NOMO-1 (cell line): ENCODE measurements around the gene SPAG4.

Experiments used
- DNase-seq, 2 experiments: peaks; one replicate each; lab custom pipeline; 2025; ENCODE audit not compliant: unreplicated experiment in 2 of 2; lab: John Stamatoyannopoulos, UW

Gene SPAG4

DNA sequence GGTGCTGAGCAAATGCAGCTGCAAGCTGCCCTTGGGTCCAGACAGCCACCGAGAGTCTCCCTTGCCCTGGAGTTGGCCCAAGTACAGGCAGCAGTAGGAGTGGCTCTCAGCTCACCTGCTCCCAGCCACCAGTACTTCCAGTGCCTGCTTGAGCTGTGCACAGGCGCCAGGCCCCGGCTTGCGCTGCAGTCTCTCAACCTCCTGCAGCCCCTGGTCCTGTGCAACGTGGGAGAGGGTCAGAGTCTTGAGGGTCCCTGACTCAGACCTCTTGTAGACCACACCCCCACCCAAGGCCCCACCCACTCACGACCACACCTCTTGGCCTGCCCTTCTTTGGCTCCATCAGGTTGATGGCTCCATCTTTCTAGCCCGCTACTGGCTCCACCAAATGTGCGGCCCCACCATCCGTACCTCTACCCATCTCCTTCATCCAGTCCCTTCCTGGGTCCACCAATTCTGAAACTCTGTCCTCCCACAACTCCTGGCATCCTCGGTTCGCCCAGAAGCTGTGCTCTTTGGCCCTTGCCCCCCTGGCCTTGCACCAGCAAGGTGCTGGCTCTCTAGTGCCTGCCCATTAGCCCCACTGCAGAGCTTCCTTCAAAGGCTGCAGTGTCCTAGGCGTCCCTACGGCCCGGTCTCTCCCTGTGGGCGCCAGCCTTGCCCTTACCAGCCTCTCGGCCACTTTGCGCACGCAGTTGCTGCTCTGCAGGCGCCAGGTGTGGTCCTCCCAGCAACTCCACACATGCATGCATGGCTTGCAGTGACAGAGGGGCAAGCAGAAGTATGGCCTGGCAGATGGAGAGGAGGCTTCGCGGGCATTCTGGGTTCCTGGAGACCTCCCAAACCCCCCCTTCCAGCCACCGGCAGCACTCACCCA is 16.5 kb upstream of the SPAG4 start:
- no peak for DNase-seq

DNA sequence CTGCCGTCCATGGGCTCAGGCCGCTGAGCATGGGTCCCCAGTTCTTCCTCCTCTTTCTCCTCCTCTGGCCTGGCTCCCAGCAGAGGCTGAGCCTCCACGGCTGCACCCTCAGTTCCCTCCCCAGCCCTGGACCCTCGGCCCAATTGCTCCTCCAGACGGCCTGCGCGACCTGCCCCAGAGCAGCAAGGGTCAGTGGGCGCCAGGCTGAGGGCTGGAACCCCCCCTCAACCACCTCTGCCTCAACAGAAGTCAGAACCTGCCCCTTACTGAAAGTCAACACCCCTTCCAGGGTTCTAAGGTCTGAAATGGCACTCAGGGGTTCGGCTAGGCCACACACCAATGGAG is 15.9 kb upstream of the SPAG4 start:
- no peak for DNase-seq

DNA sequence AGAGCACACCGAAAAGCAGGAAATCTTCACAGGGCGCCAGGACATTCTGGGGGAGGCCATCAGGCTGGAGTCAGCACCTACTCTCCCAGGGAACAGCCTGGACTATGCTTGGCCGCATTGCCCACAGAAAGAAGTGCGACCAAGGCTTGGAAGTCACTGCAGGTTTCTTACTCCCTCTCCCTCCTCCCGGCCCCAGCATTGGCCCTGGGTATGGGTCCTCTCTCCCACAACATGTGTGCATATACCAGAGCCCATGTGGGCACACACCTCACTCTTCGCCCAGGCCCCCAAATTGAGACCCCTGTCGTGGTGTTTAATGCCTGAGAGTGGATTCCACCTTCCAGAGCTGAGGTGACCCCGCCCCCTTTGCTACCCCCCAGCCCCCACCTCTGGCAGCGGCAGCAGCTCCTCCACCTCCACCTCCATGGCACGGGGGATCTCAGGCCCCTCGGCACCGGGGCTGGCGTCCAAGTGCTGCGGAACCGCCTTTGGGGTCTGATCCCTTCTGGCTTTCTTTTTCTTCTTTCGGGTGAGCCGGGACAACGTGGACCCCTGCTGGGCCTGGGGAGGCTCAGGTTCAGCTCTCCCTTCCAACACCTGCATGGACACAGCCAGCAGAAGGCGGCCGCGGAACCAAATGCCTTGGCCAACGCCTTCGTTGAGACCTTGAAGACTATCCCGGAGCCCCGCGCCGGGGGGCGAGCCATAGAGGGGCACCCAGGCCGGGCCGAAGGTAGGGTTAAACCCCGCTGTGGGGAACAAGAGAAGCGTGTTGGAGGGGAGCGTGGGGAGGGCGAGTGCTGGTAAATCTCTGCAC is 15.2 kb upstream of the SPAG4 start:
- DNase-seq = no peak

DNA sequence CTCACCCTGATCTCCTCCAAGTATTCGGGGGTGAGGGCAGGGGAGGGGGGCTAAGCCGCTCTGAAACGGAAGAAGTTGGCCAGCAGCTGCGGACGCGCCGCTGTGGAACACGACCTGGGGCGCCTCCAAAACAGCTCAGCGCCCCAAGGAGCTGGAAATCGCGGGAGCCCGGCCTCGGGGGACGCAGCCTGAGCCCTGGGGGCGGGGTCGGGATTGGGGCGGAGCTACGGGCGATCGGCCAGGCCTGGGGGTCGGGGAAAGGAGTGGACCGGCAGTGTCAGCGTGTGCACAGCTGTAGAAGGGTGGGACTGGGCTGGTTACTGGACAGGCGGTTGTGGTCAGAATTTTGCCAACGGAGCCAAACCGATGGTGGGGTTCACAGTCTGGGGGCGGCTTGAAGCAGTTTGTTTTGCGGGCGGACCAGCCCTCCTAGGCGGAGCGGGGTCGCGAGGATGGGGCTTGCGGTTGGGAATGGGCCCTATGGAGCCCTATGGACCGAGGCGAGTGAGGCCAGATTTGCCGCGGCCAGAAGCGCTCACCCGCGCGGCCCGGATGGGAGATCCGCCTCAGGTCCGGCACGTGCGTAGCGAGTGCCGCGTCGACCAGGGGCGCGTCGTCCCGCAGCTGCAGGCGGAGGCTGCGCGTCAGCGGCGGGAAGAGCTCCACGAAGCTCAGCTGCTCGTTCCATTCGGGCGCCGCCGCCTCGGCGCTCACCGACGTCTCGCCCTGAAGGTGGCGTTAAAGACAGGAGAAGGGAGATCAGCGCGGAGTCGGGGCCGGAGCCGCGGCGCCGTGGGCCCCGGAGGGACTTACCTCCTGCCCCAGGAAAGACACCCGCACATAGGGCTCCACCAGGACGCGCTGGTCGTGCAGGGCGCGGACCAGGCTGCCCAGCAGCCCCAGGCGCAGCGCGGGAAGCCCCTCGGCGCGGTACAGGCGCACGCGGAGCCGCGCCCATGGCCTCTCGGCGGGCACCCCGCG is 14.3 kb upstream of the SPAG4 start:
- DNase-seq = peak; percentile 55 to 71

DNA sequence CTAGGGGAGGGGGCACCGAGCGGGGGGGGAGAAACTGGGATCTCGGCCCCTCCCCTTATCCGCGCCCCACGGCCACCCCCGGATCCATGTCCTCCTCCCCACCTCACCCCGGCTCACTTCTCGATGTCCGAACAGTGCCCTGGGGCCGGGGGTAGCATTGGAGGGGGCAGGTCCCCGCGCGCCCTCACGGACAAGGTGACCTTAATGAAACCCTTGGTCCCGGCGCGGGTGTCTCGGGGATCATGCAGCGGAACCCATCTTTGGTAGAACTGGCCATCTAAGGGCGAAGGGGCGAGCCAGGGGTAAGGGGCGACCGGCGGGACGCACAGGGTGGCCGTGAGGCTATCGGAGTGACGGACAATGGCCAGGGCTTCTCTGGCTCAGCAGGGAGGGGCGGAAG is 13.6 kb upstream of the SPAG4 start:
- DNase-seq = no peak

DNA sequence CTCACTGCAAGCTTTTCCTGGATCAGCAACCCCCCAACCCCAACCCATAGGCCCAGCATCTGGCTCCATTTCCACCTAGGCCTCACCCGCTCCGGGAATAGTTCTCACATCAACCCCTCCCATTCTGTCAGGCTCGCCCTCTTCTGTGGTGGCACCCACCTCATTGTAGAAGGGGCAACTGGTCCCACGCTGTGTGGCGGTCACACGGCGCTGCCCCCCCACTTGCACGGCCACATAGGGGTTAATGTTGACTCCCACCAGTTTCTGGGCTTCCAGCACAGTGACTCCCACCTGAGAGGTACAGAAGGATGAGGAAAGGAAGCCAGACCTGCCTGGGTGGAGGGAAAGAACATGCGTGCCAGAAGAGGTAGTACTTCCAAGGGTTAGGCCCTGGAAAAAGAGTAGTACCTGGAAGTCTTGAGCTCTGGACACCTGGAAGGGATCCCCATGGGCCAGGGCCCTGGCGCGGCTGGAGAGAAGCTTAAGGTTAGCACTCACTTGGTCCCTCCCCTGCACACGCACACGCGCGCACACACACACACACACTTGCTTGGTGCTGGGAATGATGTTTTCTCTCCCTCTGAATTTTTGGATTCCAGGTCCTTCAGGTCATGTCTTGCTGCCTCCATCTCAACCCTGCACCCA is 12.7 kb upstream of the SPAG4 start:
- no peak for DNase-seq

DNA sequence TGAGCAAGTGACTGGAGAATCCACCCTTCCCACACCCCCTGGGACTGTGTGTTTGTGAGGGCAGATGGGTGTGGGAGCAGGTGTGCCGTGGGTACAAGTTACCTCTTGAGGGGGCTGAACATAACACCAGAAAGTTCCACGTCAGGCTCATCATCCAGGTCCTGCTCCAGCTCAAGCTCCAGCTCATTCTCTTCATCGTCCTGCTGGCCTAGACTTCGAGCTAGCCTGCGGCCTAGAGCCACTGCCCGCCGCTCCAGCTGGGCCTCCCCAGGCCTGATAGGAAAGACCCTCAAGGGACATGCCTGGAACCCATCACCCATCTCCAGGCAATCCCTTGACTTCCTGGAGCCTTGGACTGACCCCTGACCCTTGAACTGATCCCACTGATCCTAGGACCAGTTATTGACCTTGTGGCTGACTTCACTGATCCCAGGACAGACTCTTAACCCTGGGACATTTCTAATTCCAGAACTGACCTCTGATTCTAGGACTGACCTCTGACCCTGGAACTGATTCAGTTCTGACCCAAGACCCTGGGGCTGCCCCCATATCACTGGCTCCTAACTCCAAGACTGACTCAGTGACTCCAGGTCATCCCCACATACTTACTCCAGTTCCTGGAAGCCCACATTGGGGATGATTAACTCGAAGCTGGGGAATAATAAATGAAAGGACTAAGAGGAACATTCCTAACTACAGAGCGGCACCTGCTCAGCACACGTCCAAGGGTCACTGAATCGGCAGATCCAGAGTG is 11.8 kb upstream of the SPAG4 start:
- DNase-seq = no peak

DNA sequence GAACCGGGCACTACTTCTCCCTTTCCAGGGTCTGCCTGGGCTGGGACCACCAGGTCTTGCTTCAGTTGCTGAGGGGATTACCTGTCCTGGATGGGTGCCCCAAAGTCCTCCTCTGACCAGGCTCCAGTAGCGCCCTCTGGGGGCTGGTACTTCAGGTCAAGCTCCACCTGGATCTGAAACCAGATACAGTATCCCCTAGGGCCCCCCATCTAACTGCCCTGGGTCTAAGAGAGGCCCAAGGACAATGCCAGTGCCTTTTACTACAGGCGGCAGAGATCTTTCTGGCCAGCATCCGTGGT is 11.2 kb upstream of the SPAG4 start:
- DNase-seq = no peak

DNA sequence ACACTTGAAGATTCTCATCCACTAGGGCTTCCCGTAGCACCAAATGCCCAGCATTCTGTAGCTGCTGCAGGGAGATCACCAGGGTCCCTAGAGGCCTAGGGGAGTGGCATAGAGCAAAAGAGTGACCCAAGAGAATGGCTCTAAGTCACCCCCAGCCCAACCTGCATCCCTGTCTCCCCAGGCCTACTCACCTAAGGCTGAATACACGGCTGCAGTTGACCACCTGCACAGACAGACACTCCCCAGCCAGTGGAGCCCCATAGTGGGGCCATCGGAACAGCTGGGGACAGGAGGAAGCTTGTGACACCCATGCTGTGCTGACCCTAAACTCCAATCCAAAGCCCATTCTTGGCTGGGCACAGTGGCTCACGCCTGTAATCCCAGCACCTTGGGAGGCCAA is 9.5 kb upstream of the SPAG4 start:
- no peak for DNase-seq

DNA sequence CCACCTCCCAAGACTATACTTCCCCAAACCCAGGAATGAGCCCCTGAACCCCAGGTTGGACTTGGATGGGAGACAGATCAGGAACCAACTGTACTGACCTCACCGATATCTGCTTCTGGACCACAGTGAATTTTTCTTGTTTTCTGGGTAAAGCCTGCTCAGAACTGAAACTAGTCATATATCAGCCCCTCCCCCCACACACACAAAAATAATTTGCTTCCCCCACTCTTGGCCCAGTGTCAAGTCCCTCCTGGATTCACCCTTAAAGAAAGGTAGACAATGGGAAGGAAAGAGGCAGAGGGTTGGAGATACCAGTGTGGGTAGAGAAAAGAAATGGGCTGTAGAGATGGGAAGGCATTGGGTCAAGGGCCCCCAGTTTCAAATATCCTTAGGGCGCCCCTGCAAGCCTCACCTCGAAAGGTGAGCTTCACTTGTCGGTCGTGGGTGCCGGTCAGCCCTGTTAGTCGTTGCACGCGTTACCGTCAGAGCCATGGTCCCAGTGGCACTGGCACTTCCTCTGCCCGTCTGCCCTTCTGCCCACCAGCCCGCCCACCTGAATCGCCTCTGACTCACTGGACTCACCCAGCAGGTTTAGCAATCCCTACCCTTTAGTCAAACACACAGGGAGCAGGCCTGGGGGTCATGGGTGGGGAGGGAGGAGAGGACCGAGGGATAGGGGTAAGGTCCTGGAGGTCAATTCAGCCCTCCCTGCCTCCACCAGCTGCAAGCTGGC is 8.5 kb upstream of the SPAG4 start:
- DNase-seq = no peak

DNA sequence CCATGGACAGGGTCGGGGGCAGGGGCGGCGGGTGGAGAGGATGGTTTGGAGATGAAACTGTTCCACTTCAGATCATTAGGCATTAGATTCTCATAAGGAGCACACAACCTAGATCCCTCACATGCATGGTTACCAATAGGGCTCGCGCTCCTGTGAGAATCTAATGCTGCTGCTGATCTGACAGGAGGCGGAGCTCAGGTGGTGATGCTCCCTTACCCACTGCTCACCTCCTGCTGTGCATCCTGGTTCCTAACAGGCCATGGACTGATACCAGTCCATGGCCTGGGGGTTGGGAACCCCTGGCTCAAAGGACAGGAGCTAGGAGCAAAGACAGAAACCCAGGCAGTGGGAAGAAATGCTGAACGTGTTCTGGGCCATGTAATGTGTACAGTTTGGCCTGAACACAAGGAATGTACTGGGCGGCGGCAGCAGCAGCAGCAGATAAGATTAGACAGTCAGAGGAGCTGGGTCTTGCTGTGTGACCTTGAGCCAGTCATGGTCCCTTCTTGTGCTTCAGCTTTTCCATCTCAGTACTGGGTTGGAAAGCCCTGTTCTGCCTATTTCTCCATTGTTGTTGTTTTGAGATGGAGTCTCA is 4.7 kb upstream of the SPAG4 start:
- DNase-seq = no peak

DNA sequence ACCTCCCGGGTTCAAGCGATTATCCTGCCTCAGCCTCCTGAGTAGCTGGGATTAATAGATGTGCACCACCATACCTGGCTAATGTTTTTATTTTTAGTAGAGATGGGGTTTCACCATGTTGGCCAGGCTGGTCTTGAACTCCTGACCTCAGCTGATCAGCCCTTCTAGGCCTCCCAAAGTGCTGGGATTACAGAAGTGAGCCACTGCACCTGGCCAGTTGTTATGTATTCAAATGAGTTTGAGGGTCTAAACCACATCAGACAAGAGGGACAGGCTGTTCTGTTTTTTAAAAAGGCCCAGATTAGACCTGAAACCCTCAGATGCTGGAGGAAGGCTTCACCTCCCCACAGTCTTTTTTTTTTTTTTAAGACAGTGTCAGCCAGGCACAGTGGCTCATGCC is 4.1 kb upstream of the SPAG4 start:
- no peak for DNase-seq

DNA sequence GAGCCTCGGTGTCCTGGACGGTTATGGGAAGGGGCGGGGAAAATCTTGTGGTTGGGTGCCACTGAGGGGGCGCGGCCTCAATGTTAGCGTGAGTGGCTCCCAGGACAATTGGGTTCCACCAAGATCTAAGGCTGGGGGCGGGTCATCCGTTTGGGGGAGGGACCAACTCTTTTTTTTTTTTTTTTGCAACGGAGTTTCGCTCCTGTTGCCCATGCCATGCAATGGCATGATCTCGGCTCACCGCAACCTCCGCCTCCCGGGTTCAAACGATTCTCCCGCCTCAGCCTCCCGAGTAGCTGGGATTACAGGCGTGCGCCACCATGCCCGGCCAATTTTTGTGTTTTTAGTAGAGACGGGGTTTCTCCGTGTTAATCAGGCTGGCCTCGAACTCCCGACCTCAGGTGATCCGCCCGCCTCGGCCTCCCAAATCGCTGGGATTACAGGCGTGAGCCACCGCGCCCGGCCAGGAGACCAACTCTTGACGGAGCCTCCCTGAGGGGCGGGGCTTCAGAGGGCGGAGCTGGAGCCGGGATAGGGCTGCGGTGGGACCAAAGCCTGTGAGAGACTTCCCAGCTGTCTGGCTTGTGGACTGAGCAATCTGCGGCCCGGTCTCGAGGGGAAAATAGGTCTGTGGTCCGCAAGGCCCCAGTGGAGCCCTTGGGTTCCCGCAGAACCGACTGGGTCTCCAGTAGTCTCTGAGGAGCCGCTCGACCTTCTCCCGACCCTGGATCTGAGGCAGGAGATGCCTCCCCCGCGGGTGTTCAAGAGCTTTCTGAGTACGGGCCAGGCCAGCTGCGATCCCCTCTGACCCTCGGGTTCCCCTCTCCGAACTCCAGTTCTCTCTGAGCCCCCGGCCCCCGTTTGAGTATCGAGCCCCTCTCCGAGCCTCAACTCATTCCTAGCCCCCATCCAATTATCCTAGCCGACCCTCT is 1.1 kb downstream of the SPAG4 start:
- DNase-seq = peak; percentile 23 to 37

DNA sequence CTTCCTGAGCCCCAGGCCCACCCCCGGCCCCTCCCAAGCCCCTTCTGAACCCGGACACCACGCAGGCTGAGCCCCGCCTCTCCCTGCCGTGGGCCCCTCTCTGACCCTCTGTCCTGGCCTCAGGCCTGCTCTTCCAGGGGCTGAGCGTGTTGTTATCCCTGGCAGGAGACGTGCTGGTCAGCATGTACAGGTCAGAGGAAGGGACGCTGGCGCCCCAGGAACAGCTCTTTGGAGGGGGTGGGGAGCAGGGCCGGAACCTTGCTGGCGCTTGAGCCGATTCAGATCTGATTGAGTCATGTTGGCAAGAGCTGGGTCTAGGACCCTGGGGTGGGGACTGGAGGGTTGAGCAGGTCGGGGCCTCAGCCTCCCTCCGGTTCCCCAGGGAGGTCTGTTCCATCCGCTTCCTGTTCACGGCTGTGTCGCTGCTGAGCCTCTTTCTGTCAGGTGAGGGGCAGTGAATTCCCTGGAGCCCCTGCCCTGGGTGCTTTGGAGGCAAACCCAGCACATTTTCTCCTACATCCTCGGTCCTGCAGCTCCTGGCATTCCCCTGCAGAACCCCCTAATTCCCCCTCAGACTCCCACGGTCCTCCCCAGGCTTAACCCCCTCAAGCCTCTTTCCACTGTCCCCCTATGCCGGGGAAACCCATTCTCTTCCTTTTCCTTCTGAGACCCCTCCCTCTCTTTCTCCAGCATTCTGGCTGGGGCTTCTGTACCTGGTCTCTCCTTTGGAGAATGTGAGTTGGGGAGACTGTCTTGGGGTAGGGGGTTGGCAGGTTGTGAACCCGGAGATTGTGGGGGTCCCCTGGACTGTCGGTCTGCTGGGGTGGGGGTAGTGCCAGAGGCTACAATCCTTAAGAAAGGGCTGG is 2.0 kb downstream of the SPAG4 start:
- no peak for DNase-seq

DNA sequence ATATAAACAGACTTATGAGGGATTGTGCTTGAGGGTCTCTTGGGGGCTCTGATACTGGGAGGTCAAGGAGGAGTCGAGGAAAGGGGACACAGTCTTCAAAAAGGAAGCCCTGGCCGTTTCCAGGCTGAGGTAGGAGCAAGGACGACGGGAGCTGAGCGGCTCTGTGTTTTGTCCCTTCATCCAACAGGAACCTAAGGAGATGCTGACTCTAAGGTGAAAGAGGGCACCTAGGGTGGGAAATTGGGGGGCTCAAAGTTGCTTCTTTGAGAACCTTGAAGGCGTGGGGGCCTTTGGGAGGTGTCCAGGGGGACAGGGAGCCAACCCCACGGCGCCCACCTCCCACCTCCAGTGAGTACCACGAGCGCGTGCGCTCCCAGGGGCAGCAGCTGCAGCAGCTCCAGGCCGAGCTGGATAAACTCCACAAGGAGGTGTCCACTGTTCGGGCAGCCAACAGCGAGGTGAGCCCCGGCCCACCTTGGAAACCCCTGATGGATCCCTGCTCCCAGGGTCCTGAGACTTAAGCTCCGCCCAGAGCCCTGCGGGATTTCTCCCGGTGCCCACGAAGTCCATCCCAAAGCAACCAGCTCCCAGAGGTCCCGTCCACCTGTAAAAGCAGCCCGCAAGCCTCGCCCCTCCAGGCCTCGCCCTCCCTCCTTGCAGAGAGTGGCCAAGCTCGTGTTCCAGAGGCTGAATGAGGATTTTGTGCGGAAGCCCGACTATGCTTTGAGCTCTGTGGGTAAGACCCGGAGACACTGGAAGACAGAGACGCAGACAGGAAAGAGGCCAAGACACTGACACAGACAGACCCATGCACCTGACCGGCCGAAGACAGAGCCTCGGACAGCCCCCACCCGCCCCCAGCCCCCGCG is 2.9 kb downstream of the SPAG4 start:
- no peak for DNase-seq
